IMR-90 (cell line): ENCODE results near the gene POLR2L. TPM values are rescaled to one million over a fixed set of nuclear protein-coding genes. Genes with fewer than 3 reads are reported as not detected.

ENCODE experiments used
- ATAC-seq: fragments of 200-7000 bp; cut with Tn5 transposase; 2 replicates; pipeline ENCODE4 v1.9.1; 2020; ENCODE audit warnings: low read depth, mild to moderate bottlenecking, moderate library complexity
- BruUV-seq: library from RNA; stranded (reverse); fragments of 400-500 nt; replicated peaks from 2 replicates; lab custom pipeline; 2021; lab: Mats Ljungman, UMichigan
- CTCF ChIA-PET: fragments of 300-600 bp; formaldehyde crosslinking; extraction: SDS; loops from one replicate; lab custom pipeline; 2021; ENCODE audit warnings: antibody characterized with exemption; lab: Yijun Ruan, JAX
- POLR2A ChIA-PET: fragments of 300-600 bp; sonication (Branson Sonifier 250); formaldehyde crosslinking; loops from one replicate; lab custom pipeline; 2022; ENCODE audit warnings: antibody characterized with exemption; ENCODE audit not compliant: unreplicated experiment; lab: Charles Lee
- DNase-seq: peaks from one replicate; pipeline ENCODE4 v3.0.0; 2013
- H2AFZ ChIP-seq: replicated peaks from 2 replicates; pipeline ENCODE3; 2013; ENCODE audit warnings: low read length, mild to moderate bottlenecking; ENCODE audit not compliant: poor library complexity
- H2AK5ac ChIP-seq: 2 replicates; pipeline ENCODE4 v1.6.1; 2013; ENCODE audit warnings: low read depth, low read length, inconsistent platforms
- H2AK9ac ChIP-seq: replicated peaks from 2 replicates; pipeline ENCODE3; 2013; ENCODE audit warnings: mild to moderate bottlenecking, low read depth, low read length, moderate library complexity; ENCODE audit not compliant: poor library complexity
- H2BK120ac ChIP-seq: 2 replicates; pipeline ENCODE4 v1.6.1; 2013; ENCODE audit warnings: low read depth, low read length, inconsistent platforms
- H2BK15ac ChIP-seq: 3 replicates; pipeline ENCODE4 v1.6.1; 2013; ENCODE audit warnings: low read depth, low read length, inconsistent platforms
- H2BK20ac ChIP-seq: 2 replicates; pipeline ENCODE4 v1.6.1; 2013; ENCODE audit warnings: low read depth, mild to moderate bottlenecking, inconsistent platforms, low read length, moderate library complexity
- H2BK5ac ChIP-seq: 2 replicates; pipeline ENCODE4 v1.6.1; 2013; ENCODE audit warnings: mild to moderate bottlenecking, low read depth, low read length, inconsistent platforms; ENCODE audit not compliant: poor library complexity, severe bottlenecking
- H3K14ac ChIP-seq: replicated peaks from 2 replicates; pipeline ENCODE4 v1.6.1; 2013; ENCODE audit warnings: low read depth, low read length, inconsistent platforms
- H3K18ac ChIP-seq: 2 replicates; pipeline ENCODE4 v1.6.1; 2013; ENCODE audit warnings: low read depth, low read length, control low read depth
- H3K23ac ChIP-seq: 2 replicates; pipeline ENCODE4 v1.6.1; 2013; ENCODE audit warnings: low read depth, low read length, inconsistent platforms
- H3K27ac ChIP-seq: 2 replicates; pipeline ENCODE4 v1.5.1; 2013; ENCODE audit warnings: mild to moderate bottlenecking, control low read depth, low read length; ENCODE audit not compliant: insufficient read depth
- H3K27me3 ChIP-seq: 2 replicates; pipeline ENCODE4 v1.6.1; 2013; ENCODE audit warnings: low read length; ENCODE audit not compliant: control insufficient read depth, insufficient read depth
- H3K36me3 ChIP-seq: 2 replicates; pipeline ENCODE4 v1.6.1; 2013; ENCODE audit warnings: low read length, mixed read lengths; ENCODE audit not compliant: control insufficient read depth, insufficient read depth
- H3K4ac ChIP-seq: 2 replicates; pipeline ENCODE4 v1.6.1; 2013; ENCODE audit warnings: low read depth, low read length, inconsistent platforms
- H3K4me1 ChIP-seq: 2 replicates; pipeline ENCODE4 v1.6.1; 2013; ENCODE audit warnings: low read length, mixed read lengths; ENCODE audit not compliant: control insufficient read depth, insufficient read depth
- H3K4me2 ChIP-seq: 2 replicates; pipeline ENCODE4 v1.6.1; 2013; ENCODE audit warnings: low read depth, mild to moderate bottlenecking, control low read depth, low read length, moderate library complexity
- H3K4me3 ChIP-seq: 2 replicates; pipeline ENCODE4 v1.5.1; 2013; ENCODE audit warnings: low read depth, mild to moderate bottlenecking, control low read depth, low read length, moderate library complexity; ENCODE audit not compliant: insufficient read depth
- H3K56ac ChIP-seq: 2 replicates; pipeline ENCODE4 v1.6.1; 2013; ENCODE audit warnings: low read length, inconsistent platforms; ENCODE audit not compliant: insufficient read depth; ENCODE audit errors: extremely low read depth
- H3K79me1 ChIP-seq, 2 experiments: 2 replicates each; pipeline ENCODE4 v1.6.1; 2013; ENCODE audit warnings: low read length in 2 of 2, inconsistent platforms in 1 of 2, low read depth in 1 of 2
- H3K9ac ChIP-seq: 2 replicates; pipeline ENCODE4 v1.6.1; 2013; ENCODE audit warnings: low read depth, low read length, control low read depth
- H3K9me1 ChIP-seq: 2 replicates; pipeline ENCODE4 v1.6.1; 2013; ENCODE audit warnings: low read length, inconsistent platforms; ENCODE audit not compliant: insufficient read depth
- H3K9me3 ChIP-seq: 2 replicates; pipeline ENCODE4 v1.6.1; 2013; ENCODE audit warnings: low read length; ENCODE audit not compliant: control insufficient read depth, insufficient read depth
- H4K20me1 ChIP-seq: 2 replicates; pipeline ENCODE4 v1.6.1; 2013; ENCODE audit warnings: low read length, inconsistent platforms; ENCODE audit not compliant: insufficient read depth
- H4K5ac ChIP-seq: 2 replicates; pipeline ENCODE4 v1.6.1; 2013; ENCODE audit warnings: mild to moderate bottlenecking, low read depth, low read length, control low read depth
- H4K8ac ChIP-seq, 2 experiments: 2 replicates each; pipeline ENCODE4 v1.6.1; 2013; ENCODE audit warnings: low read depth in 2 of 2, low read length in 2 of 2, control low read depth in 1 of 2, inconsistent platforms in 1 of 2
- H4K91ac ChIP-seq: 2 replicates; pipeline ENCODE4 v1.6.1; 2013; ENCODE audit warnings: low read depth, low read length, inconsistent platforms; ENCODE audit not compliant: insufficient read depth
- NFE2L2 ChIP-seq: fragments of 150-350 bp; IDR thresholded peaks from 2 replicates; pipeline ENCODE4 v1.6.1; 2016; ENCODE audit warnings: low read depth, mild to moderate bottlenecking, low read length
- SMC3 ChIP-seq: fragments of 150-350 bp; IDR thresholded peaks from 2 replicates; pipeline ENCODE4 v1.6.1; 2016; ENCODE audit warnings: low read depth, mild to moderate bottlenecking, antibody characterized with exemption, low read length, moderate library complexity
- WGBS, 2 experiments: methylation state at CpG; one replicate each; pipeline versions ENCODE4 v1.1.5 to v1.1.7; 2013; ENCODE audit warnings: missing lambda C conversion rate in 2 of 2; ENCODE audit not compliant: insufficient read length in 1 of 2; ENCODE audit errors: extremely low coverage in 2 of 2; 5-methylcytosine and 5-hydroxymethylcytosine counted together
- dilution Hi-C: fragments of 300-500 bp; cut with HindIII; formaldehyde crosslinking; loops from one replicate; pipeline ENCODE4 v1.14.3; 2018; ENCODE audit warnings: low sequenced_read_pairs; ENCODE audit not compliant: unreplicated experiment
- in situ Hi-C: fragments of 300-500 bp; cut with MboI; formaldehyde crosslinking; loops from 3 replicates; pipeline ENCODE4 v1.14.3; 2019; ENCODE audit warnings: low sequenced_read_pairs, inconsistent platforms, mixed read lengths
- intact Hi-C: fragments of 100-400 bp; cut with micrococcal nuclease; formaldehyde crosslinking; loops from 2 replicates; pipeline ENCODE4 v1.10.0; 2022
- polyA plus RNA-seq, 3 experiments: library from polyadenylated mRNA; depleted of rRNA; stranded (reverse); fragments of >200 nt; gene quantifications; 2 replicates each; pipeline ENCODE4 v1.2.3, GENCODE V29; 2012; ENCODE audit warnings: low replicate concordance in 1 of 3
- total RNA-seq: library from RNA; depleted of rRNA; stranded (reverse); fragments of >200 nt; gene quantifications from 2 replicates; pipeline ENCODE4 v1.2.3, GENCODE V29; 2012

The POLR2L gene
- total and polyA plus RNA-seq, 2 of the 4 experiments (the other 2 are of a cell fraction), result 44.4 to 416 TPM

DNA sequence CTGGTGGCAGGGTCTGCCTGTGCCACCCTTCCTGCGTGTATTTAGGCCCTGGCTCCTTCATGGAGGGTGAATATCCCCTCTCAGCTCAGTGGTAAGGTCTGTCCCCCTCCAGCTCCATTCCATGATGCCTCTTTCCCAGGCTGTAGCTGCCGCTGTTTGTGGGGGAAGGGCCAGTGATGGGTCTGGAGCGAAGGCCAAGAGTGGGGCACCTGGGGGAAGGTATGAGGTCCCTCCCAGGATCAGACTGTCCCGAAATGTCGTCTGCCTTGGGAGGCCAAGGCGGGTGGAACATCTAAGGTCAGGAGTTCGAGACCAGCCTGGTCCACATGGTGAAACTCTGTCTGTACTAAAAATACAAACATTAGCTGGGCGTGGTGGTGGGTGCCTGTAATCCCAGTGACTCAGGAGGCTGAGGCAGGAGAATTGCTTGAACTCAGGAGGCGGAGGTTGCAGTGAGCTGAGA is 8.4 kb downstream of the POLR2L start:
- H3K27me3 ChIP-seq, result no peaks in the 10 kb centered on the region
- DNase-seq, result no peak

More for the DNA sequence above, 8.4 kb downstream of the POLR2L start:
- Histone ChIP-seq H3K56ac (peak overlapping the region; percentile 32; the same call in 1 of the 2 replicates), H3K9ac (peak overlapping the region; percentile 94), H3K4me2 (peak overlapping the region; percentile 83), H3K79me1 (peaks cover 15 to 58% of the 10 kb centered on the region in 2 experiments), H2BK120ac (peak overlapping the region; percentile 51; the same call in 1 of the 2 replicates), H3K9me3 (no peaks in the 10 kb centered on the region), H4K8ac (peak overlapping the region in 1 of 2 experiments; percentile 14; a peak in 1 of 4 replicates), H2BK20ac (no peak overlapping the region), H3K18ac (no peak overlapping the region), H3K4me3 (peak overlapping the region; percentile 84), H2AK9ac (peak overlapping the region; percentile 100), H2AK5ac (peak overlapping the region; percentile 94), H4K91ac (peak overlapping the region; percentile 77; the same call in 1 of the 2 replicates), H3K14ac (peak overlapping the region; percentile 99), H3K36me3 (peaks cover 27% of the 10 kb centered on the region), H3K4me1 (peaks cover 41% of the 10 kb centered on the region), H3K27ac (peak overlapping the region; percentile 93), H2BK5ac (peak overlapping the region; percentile 93), H4K20me1 (peaks cover 67% of the 10 kb centered on the region), H2BK15ac (peak overlapping the region; percentile 34; the same call in 1 of the 3 replicates), H3K4ac (peak overlapping the region; percentile 98), H3K9me1 (peaks cover 21% of the 10 kb centered on the region), H2AFZ (no peak overlapping the region), H4K5ac (0 out of 2 replicates have a peak overlapping the region, but pooled peaks have one; percentile 33), H3K23ac (peak overlapping the region; percentile 96)
- ChIA-PET POLR2A (interaction anchor here (0.9 to 1.9 kb wide), 4 partner anchors 9 to 15 kb away, joined by 3 to 6 read pairs (median 5); partner anchors contain the start of genes PNPLA2 and TSPAN4), CTCF (interaction anchor here (0.8 kb wide), 1 partner anchor 51 kb away, joined by 3 read pairs; no protein-coding TSS in a partner anchor)
- 20% methylated on average over 2 of the region's 9 CpGs; no CpG with 5 or more reads in 1 of the 2 experiments for WGBS, 2 experiments
- 0 out of 2 replicates have a peak, but pooled peaks have one; percentile 4 for TF ChIP-seq NFE2L2
- TF ChIP-seq SMC3, result no peak
- intact Hi-C loops, result no loop called here
- no peak for ATAC-seq
- in situ Hi-C loops, result no loop called here
- BruUV-seq, result no TSS peak
- dilution Hi-C loops, result no loop called here
